IPS-18c (cell line): ENCODE measurements around the gene CTPS2.

Experiments
- H3K4me3 ChIP-seq: 2 replicates; pipeline ENCODE4 v1.7.0; 2013; ENCODE audit warnings: low read depth, mild to moderate bottlenecking, low read length, moderate library complexity; ENCODE audit not compliant: insufficient read depth
- H3K9me3 ChIP-seq: one replicate; pipeline ENCODE4 v1.6.1; 2013; ENCODE audit warnings: mild to moderate bottlenecking, low read length, moderate library complexity; ENCODE audit not compliant: control insufficient read depth, insufficient read depth

The CTPS2 gene

DNA sequence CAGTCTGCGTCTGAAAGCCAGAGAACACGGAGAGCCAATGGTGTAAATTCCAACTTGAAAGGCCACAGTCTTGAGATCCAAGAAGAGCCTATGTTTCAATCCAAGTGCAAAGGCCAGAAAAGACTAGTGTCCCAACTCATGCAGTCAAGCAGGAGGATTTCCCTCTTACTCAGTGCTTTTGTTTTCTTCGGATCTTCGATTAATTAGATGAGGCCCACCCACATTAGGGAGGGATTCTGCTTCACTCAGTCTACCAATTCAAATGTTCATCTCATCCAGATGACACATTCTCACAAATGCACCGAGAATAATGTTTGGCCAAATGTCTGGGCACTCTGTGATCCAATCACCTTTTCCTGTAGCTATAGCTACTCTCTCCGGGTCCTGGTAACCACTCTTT is 154.0 kb downstream of the CTPS2 start:
- H3K4me3 ChIP-seq: no peak overlapping the region
- no peaks in the 10 kb centered on the region for H3K9me3 ChIP-seq

DNA sequence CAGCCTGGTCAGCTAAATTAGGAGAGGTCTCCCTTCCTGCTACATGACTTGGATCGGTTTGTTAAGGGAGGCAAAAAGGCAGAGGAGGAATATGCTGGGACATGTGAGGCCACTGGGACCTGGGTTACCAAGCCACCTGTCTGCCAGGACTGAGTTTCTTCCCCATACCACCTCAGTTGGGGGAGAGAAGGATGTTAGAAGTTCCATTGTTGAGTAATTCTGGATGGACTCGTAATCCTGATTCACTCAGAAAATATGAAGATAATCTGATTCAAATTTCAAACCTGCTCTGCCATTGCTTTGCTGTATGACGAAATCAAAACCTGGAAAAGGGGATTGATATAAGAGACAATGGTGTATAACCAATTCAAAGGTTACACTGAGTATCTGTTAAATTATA is 159.9 kb downstream of the CTPS2 start:
- Histone ChIP-seq H3K4me3 (no peak overlapping the region), H3K9me3 (peaks cover 3% of the 10 kb centered on the region)

GRCh38 chrX:16547644-16548043 is 164.8 kb downstream of the CTPS2 start:
- Histone ChIP-seq H3K9me3 (peaks cover 3% of the 10 kb centered on the region), H3K4me3 (no peak overlapping the region)

GRCh38 chrX:16544969-16545368 is 167.5 kb downstream of the CTPS2 start:
- Histone ChIP-seq H3K4me3 (no peak overlapping the region), H3K9me3 (no peaks in the 10 kb centered on the region)
